Skeletal muscle satellite cell (primary cell): ENCODE data around the gene THEMIS.

Experiments
- H3K27me3 ChIP-seq: 2 replicates; pipeline ENCODE4 v1.7.0; 2013; ENCODE audit warnings: low read length; ENCODE audit not compliant: control insufficient read depth, insufficient read depth
- H3K36me3 ChIP-seq: 2 replicates; pipeline ENCODE4 v1.7.0; 2013; ENCODE audit warnings: mild to moderate bottlenecking, control low read depth, low read length; ENCODE audit not compliant: insufficient read depth
- H3K4me1 ChIP-seq: 2 replicates; pipeline ENCODE4 v1.7.0; 2013; ENCODE audit warnings: low read length; ENCODE audit not compliant: control insufficient read depth, insufficient read depth
- H3K4me2 ChIP-seq: 2 replicates; pipeline ENCODE4 v1.7.0; 2013; ENCODE audit warnings: mild to moderate bottlenecking, low read length
- H3K4me3 ChIP-seq: 2 replicates; pipeline ENCODE4 v1.7.0; 2013; ENCODE audit warnings: low read length
- H3K9ac ChIP-seq: 2 replicates; pipeline ENCODE4 v1.7.0; 2013; ENCODE audit warnings: mild to moderate bottlenecking, low read depth, low read length, moderate library complexity
- H3K9me3 ChIP-seq: replicated peaks from 2 replicates; pipeline ENCODE4 v1.7.0; 2013; ENCODE audit warnings: mild to moderate bottlenecking, control low read depth, low read length

Gene THEMIS

GRCh38 chr6:127832381-127832780 is 68.5 kb downstream of the THEMIS start:
- Histone ChIP-seq H3K4me3 (no peak overlapping the region), H3K27me3 (no peaks in the 10 kb centered on the region), H3K9me3 (no peaks in the 10 kb centered on the region), H3K9ac (no peak overlapping the region), H3K4me2 (no peak overlapping the region), H3K4me1 (peaks cover 4% of the 10 kb centered on the region), H3K36me3 (no peaks in the 10 kb centered on the region)

GRCh38 chr6:127824061-127824460 is 76.8 kb downstream of the THEMIS start:
- Histone ChIP-seq H3K4me2 (no peak overlapping the region), H3K4me1 (no peaks in the 10 kb centered on the region), H3K27me3 (no peaks in the 10 kb centered on the region), H3K36me3 (no peaks in the 10 kb centered on the region), H3K9ac (no peak overlapping the region), H3K9me3 (no peaks in the 10 kb centered on the region), H3K4me3 (no peak overlapping the region)

GRCh38 chr6:127821431-127821830 is 79.4 kb downstream of the THEMIS start:
- Histone ChIP-seq H3K9me3 (no peaks in the 10 kb centered on the region), H3K36me3 (no peaks in the 10 kb centered on the region), H3K9ac (no peak overlapping the region), H3K27me3 (no peaks in the 10 kb centered on the region), H3K4me1 (no peaks in the 10 kb centered on the region), H3K4me2 (no peak overlapping the region), H3K4me3 (no peak overlapping the region)

GRCh38 chr6:127818149-127818548 is 82.7 kb downstream of the THEMIS start:
- H3K4me3 ChIP-seq: no peak overlapping the region
- no peaks in the 10 kb centered on the region for H3K9me3 ChIP-seq
- H3K9ac ChIP-seq: no peak overlapping the region
- H3K4me2 ChIP-seq: no peak overlapping the region
- H3K36me3 ChIP-seq: no peaks in the 10 kb centered on the region
- H3K4me1 ChIP-seq: no peaks in the 10 kb centered on the region
- no peaks in the 10 kb centered on the region for H3K27me3 ChIP-seq

GRCh38 chr6:127816643-127817042 is 84.2 kb downstream of the THEMIS start:
- Histone ChIP-seq H3K9ac (no peak overlapping the region), H3K27me3 (no peaks in the 10 kb centered on the region), H3K4me2 (no peak overlapping the region), H3K36me3 (no peaks in the 10 kb centered on the region), H3K4me3 (no peak overlapping the region), H3K9me3 (no peaks in the 10 kb centered on the region), H3K4me1 (no peaks in the 10 kb centered on the region)

- H3K36me3 ChIP-seq: no peaks in the 10 kb centered on the region
- H3K27me3 ChIP-seq: no peaks in the 10 kb centered on the region
- no peaks in the 10 kb centered on the region for H3K9me3 ChIP-seq
- H3K4me2 ChIP-seq: no peak overlapping the region
- no peak overlapping the region for H3K9ac ChIP-seq
- no peaks in the 10 kb centered on the region for H3K4me1 ChIP-seq
- H3K4me3 ChIP-seq: no peak overlapping the region
Observed at GRCh38 chr6:127813699-127814027, 87.2 kb downstream of the THEMIS start.

GRCh38 chr6:127812985-127813698 is 87.7 kb downstream of the THEMIS start:
- Histone ChIP-seq H3K4me1 (no peaks in the 10 kb centered on the region), H3K27me3 (no peaks in the 10 kb centered on the region), H3K9ac (no peak overlapping the region), H3K9me3 (no peaks in the 10 kb centered on the region), H3K4me3 (no peak overlapping the region), H3K4me2 (no peak overlapping the region), H3K36me3 (no peaks in the 10 kb centered on the region)

- H3K27me3 ChIP-seq: no peaks in the 10 kb centered on the region
- no peak overlapping the region for H3K4me3 ChIP-seq
- H3K9ac ChIP-seq: no peak overlapping the region
- H3K4me1 ChIP-seq: no peaks in the 10 kb centered on the region
- H3K9me3 ChIP-seq: no peaks in the 10 kb centered on the region
- H3K36me3 ChIP-seq: no peaks in the 10 kb centered on the region
- no peak overlapping the region for H3K4me2 ChIP-seq
Observed at GRCh38 chr6:127811900-127812570, 88.8 kb downstream of the THEMIS start.

- no peak overlapping the region for H3K4me3 ChIP-seq
- H3K27me3 ChIP-seq: no peaks in the 10 kb centered on the region
- no peaks in the 10 kb centered on the region for H3K36me3 ChIP-seq
- no peak overlapping the region for H3K4me2 ChIP-seq
- no peak overlapping the region for H3K9ac ChIP-seq
- H3K4me1 ChIP-seq: no peaks in the 10 kb centered on the region
- H3K9me3 ChIP-seq: no peaks in the 10 kb centered on the region
Observed at GRCh38 chr6:127807806-127808517, 92.9 kb downstream of the THEMIS start.

- Histone ChIP-seq H3K27me3 (no peaks in the 10 kb centered on the region), H3K4me2 (no peak overlapping the region), H3K4me3 (no peak overlapping the region), H3K9ac (no peak overlapping the region), H3K4me1 (no peaks in the 10 kb centered on the region), H3K36me3 (no peaks in the 10 kb centered on the region), H3K9me3 (no peaks in the 10 kb centered on the region)
Observed at GRCh38 chr6:127796713-127797112, 104.1 kb downstream of the THEMIS start.

GRCh38 chr6:127794405-127794804 is 106.5 kb downstream of the THEMIS start:
- Histone ChIP-seq H3K36me3 (no peaks in the 10 kb centered on the region), H3K9ac (no peak overlapping the region), H3K4me2 (no peak overlapping the region), H3K9me3 (no peaks in the 10 kb centered on the region), H3K4me3 (no peak overlapping the region), H3K27me3 (no peaks in the 10 kb centered on the region), H3K4me1 (no peaks in the 10 kb centered on the region)
